HCT116 (cell line): ENCODE results near the gene RELL1. TPM values are rescaled to one million over a fixed set of nuclear protein-coding genes. Genes with fewer than 3 reads are reported as not detected.

Experiments
- ATAC-seq: fragments of 200-7000 bp; cut with Tn5 transposase; 2 replicates; pipeline ENCODE4 v1.9.1; 2020; ENCODE audit warnings: mild to moderate bottlenecking, moderate library complexity
- BruUV-seq: library from RNA; stranded (reverse); fragments of 400-500 nt; replicated peaks from 2 replicates; lab custom pipeline; 2021; lab: Mats Ljungman, UMichigan
- CTCF ChIA-PET: fragments of 300-600 bp; sonication (Branson Sonifier 250); formaldehyde crosslinking; loops from one replicate; lab custom pipeline; 2021; ENCODE audit warnings: antibody characterized with exemption; lab: Charles Lee
- POLR2A ChIA-PET: fragments of 300-600, 350-600 bp; sonication (Branson Sonifier 250); formaldehyde crosslinking; loops from one replicate; lab custom pipeline; 2021; ENCODE audit warnings: antibody characterized with exemption; lab: Charles Lee
- RAD21 ChIA-PET, 2 experiments: fragments of 300-600 bp; sonication (Branson Sonifier 250); formaldehyde crosslinking; loops; one replicate each; lab custom pipeline; 2023; ENCODE audit warnings: low total read pairs in 2 of 2; ENCODE audit not compliant: uncharacterized antibody in 2 of 2, unreplicated experiment in 2 of 2, low non-redundant PET in 1 of 2; lab: Charles Lee
- DNase-seq: peaks from one replicate; pipeline ENCODE4 v3.0.0-alpha.2; 2010; ENCODE audit warnings: low read depth, low spot score
- H2AFZ ChIP-seq: fragments of 200-600 bp; shearing (Covaris generic), sonication (generic); 2 replicates; pipeline ENCODE4 v1.6.1; 2017; ENCODE audit warnings: low read depth, mixed run types, mixed read lengths, antibody characterized with exemption, low read length; ENCODE audit not compliant: poor library complexity, severe bottlenecking
- H3K27ac ChIP-seq: 2 replicates; pipeline ENCODE4 v1.5.1; 2012; ENCODE audit warnings: low read depth, low read length
- H3K27me3 ChIP-seq: fragments of 200-600 bp; sonication (generic); 2 replicates; pipeline ENCODE4 v1.6.1; 2016; ENCODE audit warnings: mixed run types, low read length, mixed read lengths; ENCODE audit not compliant: insufficient read depth
- H3K36me3 ChIP-seq, 2 experiments: fragments of 200-500 bp in 1 of 2; fragments of 200-600 bp in 1 of 2; sonication (Bioruptor generic) in 1 of 2; sonication (generic) in 1 of 2; 2 replicates each; pipeline versions ENCODE4 v1.5.1 to v1.6.1; 2014 to 2016; ENCODE audit warnings: low read length in 2 of 2, inconsistent platforms in 1 of 2, mixed read lengths in 1 of 2, mixed run types in 1 of 2; ENCODE audit not compliant: insufficient read depth in 2 of 2, control insufficient read depth in 1 of 2
- H3K4me1 ChIP-seq, 2 experiments: fragments of 200-600 bp in 1 of 2; sonication (generic) in 1 of 2; 2 replicates each; pipeline versions ENCODE4 v1.5.1 to v1.6.1; 2012 to 2017; ENCODE audit warnings: low read length in 2 of 2, inconsistent platforms in 1 of 2, mild to moderate bottlenecking in 1 of 2, mixed read lengths in 1 of 2, mixed run types in 1 of 2, moderate library complexity in 1 of 2; ENCODE audit not compliant: insufficient read depth in 2 of 2, control insufficient read depth in 1 of 2
- H3K4me2 ChIP-seq: fragments of 200-600 bp; sonication (generic); 2 replicates; pipeline ENCODE4 v1.6.1; 2017; ENCODE audit warnings: mixed run types, low read length, mixed read lengths
- H3K4me3 ChIP-seq, 2 experiments: fragments of 200-600 bp in 1 of 2; sonication (generic) in 1 of 2; replicated peaks in 1 of 2; 2 replicates each; pipeline ENCODE4 v1.5.1; 2011 to 2016; ENCODE audit warnings: low read length in 2 of 2, control low read depth in 1 of 2, low read depth in 1 of 2, mild to moderate bottlenecking in 1 of 2, mixed read lengths in 1 of 2, mixed run types in 1 of 2
- H3K79me2 ChIP-seq: fragments of 200-600 bp; sonication (generic); 2 replicates; pipeline ENCODE4 v1.6.1; 2017; ENCODE audit warnings: mild to moderate bottlenecking, mixed run types, low read length, moderate library complexity, mixed read lengths; ENCODE audit not compliant: insufficient read depth
- H3K9ac ChIP-seq: fragments of 200-600 bp; sonication (generic); 2 replicates; pipeline ENCODE4 v1.6.1; 2016; ENCODE audit warnings: low read length, mixed read lengths
- H3K9me2 ChIP-seq: fragments of 200-600 bp; sonication (generic), shearing (Covaris generic); 2 replicates; pipeline ENCODE4 v1.6.1; 2017; ENCODE audit warnings: mixed run types, mild to moderate bottlenecking, moderate library complexity; ENCODE audit not compliant: insufficient read depth
- H3K9me3 ChIP-seq, 2 experiments: fragments of 200-500 bp in 1 of 2; fragments of 200-600 bp in 1 of 2; sonication (Bioruptor generic) in 1 of 2; sonication (generic) in 1 of 2; 2 replicates each; pipeline ENCODE4 v1.6.1; 2014 to 2017; ENCODE audit warnings: low read length in 2 of 2, mixed read lengths in 2 of 2, inconsistent platforms in 1 of 2, low read depth in 1 of 2, mild to moderate bottlenecking in 1 of 2, mixed run types in 1 of 2, moderate library complexity in 1 of 2; ENCODE audit not compliant: control insufficient read depth in 1 of 2, insufficient read depth in 1 of 2
- H4K20me1 ChIP-seq: fragments of 200-600 bp; sonication (generic), shearing (Covaris generic); 2 replicates; pipeline ENCODE4 v1.6.1; 2017; ENCODE audit warnings: mixed run types, mild to moderate bottlenecking, moderate library complexity; ENCODE audit not compliant: insufficient read depth
- RAD21 ChIP-seq: IDR thresholded peaks from 2 replicates; pipeline ENCODE4 v1.6.1; 2012; ENCODE audit warnings: low read depth, mild to moderate bottlenecking
- SP1 ChIP-seq: IDR thresholded peaks from 2 replicates; pipeline ENCODE4 v1.6.1; 2012; ENCODE audit warnings: low read depth
- SRF ChIP-seq: IDR thresholded peaks from 2 replicates; pipeline ENCODE4 v1.6.1; 2012; ENCODE audit warnings: low read depth
- YY1 ChIP-seq: IDR thresholded peaks from 2 replicates; pipeline ENCODE4 v1.6.1; 2011; ENCODE audit warnings: low read length, low read depth, moderate library complexity, mild to moderate bottlenecking; ENCODE audit not compliant: insufficient replicate concordance; ENCODE audit errors: extremely low read depth
- intact Hi-C: fragments of 100-400 bp; cut with micrococcal nuclease; formaldehyde crosslinking; loops from 2 replicates; pipeline ENCODE4 v1.10.0; 2022
- total RNA-seq: library from RNA; stranded (reverse); gene quantifications from one replicate; pipeline ENCODE4 v1.2.1, GENCODE V29; 2021; ENCODE audit not compliant: unreplicated experiment
- TF ChIP-seq, protein P1 (sequence below), 3 experiments: fragments of 200-600 bp in 1 of 3; sonication (generic) in 1 of 3; IDR thresholded peaks in 2 of 3; conservative IDR thresholded peaks in 1 of 3; 2 replicates each; pipeline ENCODE4 v1.5.1; 2012 to 2017; ENCODE audit warnings: low read depth in 2 of 3, low read length in 2 of 3, antibody characterized with exemption in 1 of 3, borderline replicate concordance in 1 of 3, control low read depth in 1 of 3, mild to moderate bottlenecking in 1 of 3, mixed read lengths in 1 of 3, mixed run types in 1 of 3, moderate library complexity in 1 of 3; ENCODE audit not compliant: insufficient read depth in 1 of 3

Gene RELL1
- total RNA-seq, 1 experiment from 2014 or later = 30.2 TPM

DNA sequence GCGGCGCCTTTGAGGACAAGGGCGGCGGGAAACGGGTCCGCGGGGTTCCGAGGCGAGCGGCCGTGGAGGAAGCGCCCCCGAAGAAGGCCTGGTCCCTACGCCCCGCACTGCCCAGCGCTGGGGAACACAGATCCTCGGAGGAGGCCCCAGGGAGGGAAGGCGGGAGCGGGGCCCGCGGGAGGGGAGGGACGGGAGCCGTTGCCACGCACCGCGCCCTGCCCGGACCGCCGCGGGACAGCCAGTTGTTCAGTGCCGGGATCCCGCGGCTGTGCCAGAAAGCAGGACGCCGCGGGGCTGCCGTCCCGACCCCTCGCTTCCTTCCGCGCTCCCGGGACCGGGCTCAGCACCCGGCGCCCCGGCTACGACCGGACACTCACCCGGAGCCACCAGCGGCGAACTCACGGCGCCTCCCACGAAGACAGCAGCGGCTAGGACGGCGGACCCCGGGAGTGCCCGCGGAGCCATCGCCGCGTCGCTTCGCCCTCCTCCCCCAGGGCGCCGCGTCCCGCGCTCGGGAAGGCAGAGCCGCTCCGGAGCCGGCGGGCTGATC, 278 bp downstream of the RELL1 start (continued):
- TF ChIP-seq YY1 (no peak), SRF (no peak), RAD21 (no peak)

DNA sequence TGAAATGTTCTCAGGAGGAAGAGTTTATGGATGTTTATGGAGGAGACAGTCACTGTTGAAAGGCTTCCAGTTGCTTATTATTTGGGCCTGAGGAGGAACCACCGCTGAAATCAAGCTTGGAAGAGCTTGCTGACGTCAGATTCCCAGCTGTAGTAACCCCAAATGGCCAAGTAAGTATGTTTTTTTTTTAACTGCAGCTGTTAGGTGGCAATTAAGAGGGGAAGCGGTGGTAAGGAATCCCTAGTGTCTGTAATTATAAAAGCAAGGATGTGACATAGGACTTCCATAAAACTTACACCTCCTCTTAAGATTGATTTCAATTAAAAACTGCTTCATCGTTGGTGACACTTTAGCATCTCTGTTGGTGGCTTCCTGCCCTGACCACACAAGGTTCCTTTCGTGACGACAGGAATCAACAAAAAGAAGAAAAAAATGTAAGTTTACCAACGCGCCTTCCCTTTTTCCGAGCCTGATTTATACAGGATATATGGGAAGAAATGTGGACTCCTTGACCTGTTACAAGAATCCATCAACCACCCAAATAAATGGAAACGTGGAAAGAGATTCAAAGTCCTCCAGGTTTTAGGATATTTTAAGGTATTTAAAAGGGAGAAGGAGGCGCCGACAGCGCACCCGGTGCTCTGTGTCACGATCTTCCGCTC, 884 bp downstream of the RELL1 start:
- peak overlapping the region; percentile 56 for H2AFZ ChIP-seq
- ChIA-PET CTCF (no interaction called here), RAD21 (no interaction called here), POLR2A (no interaction called here)
- H3K4me2 ChIP-seq = peak overlapping the region; percentile 90
- H3K9me3 ChIP-seq = no peaks in the 10 kb centered on the region
- intact Hi-C loops = loop anchor here (2.0 to 5.0 kb wide), 2 partner anchors 18 to 83 kb away; no protein-coding TSS in a partner anchor
- no peaks in the 10 kb centered on the region for H3K9me2 ChIP-seq
- H3K27ac ChIP-seq = peak overlapping the region; percentile 65
- no peak for DNase-seq
- no peaks in the 10 kb centered on the region for H4K20me1 ChIP-seq
- TSS peak; percentile 67 for BruUV-seq
- H3K4me1 ChIP-seq = peaks cover 0 to 24% of the 10 kb centered on the region in 2 experiments; a peak in 3 of 4 replicates
- no peaks in the 10 kb centered on the region for H3K36me3 ChIP-seq
- TF ChIP-seq, protein P1, sequence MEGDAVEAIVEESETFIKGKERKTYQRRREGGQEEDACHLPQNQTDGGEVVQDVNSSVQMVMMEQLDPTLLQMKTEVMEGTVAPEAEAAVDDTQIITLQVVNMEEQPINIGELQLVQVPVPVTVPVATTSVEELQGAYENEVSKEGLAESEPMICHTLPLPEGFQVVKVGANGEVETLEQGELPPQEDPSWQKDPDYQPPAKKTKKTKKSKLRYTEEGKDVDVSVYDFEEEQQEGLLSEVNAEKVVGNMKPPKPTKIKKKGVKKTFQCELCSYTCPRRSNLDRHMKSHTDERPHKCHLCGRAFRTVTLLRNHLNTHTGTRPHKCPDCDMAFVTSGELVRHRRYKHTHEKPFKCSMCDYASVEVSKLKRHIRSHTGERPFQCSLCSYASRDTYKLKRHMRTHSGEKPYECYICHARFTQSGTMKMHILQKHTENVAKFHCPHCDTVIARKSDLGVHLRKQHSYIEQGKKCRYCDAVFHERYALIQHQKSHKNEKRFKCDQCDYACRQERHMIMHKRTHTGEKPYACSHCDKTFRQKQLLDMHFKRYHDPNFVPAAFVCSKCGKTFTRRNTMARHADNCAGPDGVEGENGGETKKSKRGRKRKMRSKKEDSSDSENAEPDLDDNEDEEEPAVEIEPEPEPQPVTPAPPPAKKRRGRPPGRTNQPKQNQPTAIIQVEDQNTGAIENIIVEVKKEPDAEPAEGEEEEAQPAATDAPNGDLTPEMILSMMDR (IDR thresholded peaks at IDR 0.05 in 2 of 3, conservative IDR thresholded peaks at IDR 0.05 in 1 of 3; ENCODE audit: borderline replicate concordance in 1 of 3, insufficient read depth in 1 of 3, low read depth in 2 of 3, low read length in 2 of 3) = no peak
- peak; percentile 8; the same call in 1 of the 2 replicates for TF ChIP-seq SP1
- no peaks in the 10 kb centered on the region for H3K27me3 ChIP-seq
- ATAC-seq = no peak
- peaks cover 23% of the 10 kb centered on the region for H3K79me2 ChIP-seq
- H3K4me3 ChIP-seq = peak overlapping the region; percentile 66 to 69
- H3K9ac ChIP-seq = peak overlapping the region; percentile 82
